GM12891 (cell line): ENCODE measurements around the gene CLIP3.

ENCODE experiments used
- DNase-seq: peaks from one replicate; pipeline ENCODE4 v3.0.0; 2011; ENCODE audit warnings: low spot score; ENCODE audit not compliant: insufficient read length
- FAIRE-seq: peaks from 2 replicates; lab custom pipeline; 2011; peaks lifted over from hg19 to GRCh38; lab: Jason Lieb, UNC
- PAX5 ChIP-seq: IDR thresholded peaks from 2 replicates; pipeline ENCODE4 v1.6.1; 2011; ENCODE audit warnings: low read length, moderate library complexity, mild to moderate bottlenecking; ENCODE audit not compliant: insufficient read depth, severe bottlenecking
- POLR2A ChIP-seq: IDR thresholded peaks from 2 replicates; pipeline ENCODE4 v1.6.1; 2011; ENCODE audit warnings: low read depth, low read length, control low read depth
- POLR2AphosphoS5 ChIP-seq: IDR thresholded peaks from 2 replicates; pipeline ENCODE4 v1.6.1; 2011; ENCODE audit warnings: low read depth, low read length, control low read depth
- POU2F2 ChIP-seq: IDR thresholded peaks from 2 replicates; pipeline ENCODE4 v1.6.1; 2011; ENCODE audit warnings: low read depth, mild to moderate bottlenecking, control low read depth, low read length, moderate library complexity
- SPI1 ChIP-seq: IDR thresholded peaks from 2 replicates; pipeline ENCODE4 v1.6.1; 2011; ENCODE audit warnings: low read depth, low read length, control low read depth
- TAF1 ChIP-seq: IDR thresholded peaks from 2 replicates; pipeline ENCODE4 v1.6.1; 2011; ENCODE audit warnings: low read depth, low read length, control low read depth

Gene CLIP3

DNA sequence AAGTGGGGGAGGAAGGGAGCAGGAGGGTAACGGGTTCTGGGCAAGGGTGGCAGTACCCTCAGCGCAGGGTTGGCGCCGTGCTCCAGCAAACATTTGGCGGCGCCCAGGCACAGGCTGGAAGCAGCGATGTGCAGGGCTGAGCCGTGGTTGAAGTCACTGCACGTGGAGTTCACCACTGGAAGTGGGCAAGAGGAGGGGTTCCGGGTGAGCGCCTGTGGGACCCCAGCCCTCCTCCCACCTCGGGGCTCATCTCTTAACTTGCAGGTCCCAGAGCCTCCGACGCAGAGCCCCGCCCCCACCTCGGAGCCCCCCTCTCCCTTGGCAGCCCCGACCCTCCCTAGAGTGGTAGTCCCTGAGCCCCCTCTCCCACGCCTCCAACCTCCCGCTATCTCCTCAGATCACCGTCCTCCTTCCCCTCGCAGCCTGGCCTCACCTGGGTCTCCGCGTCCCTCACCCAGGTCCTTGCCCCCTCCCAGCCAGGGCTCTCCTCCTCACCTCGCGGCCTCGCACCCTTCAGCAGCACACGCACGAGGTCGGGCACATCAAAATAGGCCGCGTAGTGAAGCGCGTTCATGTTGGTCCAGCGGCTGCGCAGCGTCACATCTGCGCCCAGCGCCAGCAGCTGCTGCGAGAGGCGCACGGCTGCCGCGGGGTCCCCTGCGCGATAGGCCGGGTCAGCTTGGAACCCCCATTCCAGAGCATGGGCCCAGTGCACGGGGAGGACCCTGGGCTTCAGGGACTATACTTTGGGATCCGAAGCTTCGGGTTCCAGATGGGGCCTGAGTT is 6.4 kb downstream of the CLIP3 start:
- DNase-seq, result no peak
- no peak for TF ChIP-seq POU2F2
- TF ChIP-seq POLR2A, result no peak
- TF ChIP-seq SPI1, result no peak
- TF ChIP-seq TAF1, result no peak
- no peak for TF ChIP-seq PAX5
- no peak for TF ChIP-seq POLR2AphosphoS5
- no peak for FAIRE-seq

DNA sequence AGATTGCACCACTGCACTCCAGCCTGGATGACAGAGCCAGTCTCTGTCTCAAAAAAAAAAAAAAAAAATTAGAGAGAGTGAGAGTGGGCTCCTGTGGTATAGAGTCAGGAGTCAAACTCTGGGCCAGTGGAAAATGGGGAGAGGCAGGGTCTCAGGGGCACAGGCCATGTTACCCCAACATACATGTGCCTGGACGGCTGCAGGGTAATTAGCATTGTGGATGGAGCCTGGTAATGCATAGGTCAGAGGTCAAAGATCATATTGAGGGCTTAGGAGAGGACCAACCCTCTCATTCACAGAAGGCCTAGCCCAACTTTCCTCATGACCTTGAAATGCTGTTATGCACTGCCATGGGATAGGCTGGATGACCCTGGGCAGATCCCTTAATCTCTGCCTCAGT is 7.1 kb downstream of the CLIP3 start:
- DNase-seq (no peak), FAIRE-seq (no peak)
- no peak for TF ChIP-seq PAX5
- no peak for TF ChIP-seq POLR2AphosphoS5

DNA sequence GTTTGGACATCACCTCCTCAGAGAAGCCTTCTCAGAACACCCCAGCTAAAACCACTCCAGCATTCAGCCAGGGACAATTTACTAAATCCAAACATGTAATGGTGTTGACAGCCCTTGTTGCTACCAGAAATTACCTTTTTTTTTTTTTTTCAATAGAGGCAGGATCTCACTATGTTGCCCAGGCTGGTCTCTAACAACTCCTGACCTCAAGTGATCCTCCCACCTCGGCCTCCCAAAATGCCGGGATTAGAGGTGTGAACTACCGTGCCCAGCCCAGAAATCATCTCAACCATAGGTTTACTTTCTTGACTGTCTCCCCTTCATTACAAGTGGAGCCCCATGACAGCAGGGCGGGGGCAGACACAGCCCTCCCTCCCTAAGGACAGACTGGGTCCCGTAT is 9.2 kb downstream of the CLIP3 start:
- TF ChIP-seq POLR2A (no peak), POLR2AphosphoS5 (no peak), TAF1 (no peak), SPI1 (no peak), POU2F2 (no peak), PAX5 (no peak)
- DNase-seq (no peak), FAIRE-seq (no peak)

DNA sequence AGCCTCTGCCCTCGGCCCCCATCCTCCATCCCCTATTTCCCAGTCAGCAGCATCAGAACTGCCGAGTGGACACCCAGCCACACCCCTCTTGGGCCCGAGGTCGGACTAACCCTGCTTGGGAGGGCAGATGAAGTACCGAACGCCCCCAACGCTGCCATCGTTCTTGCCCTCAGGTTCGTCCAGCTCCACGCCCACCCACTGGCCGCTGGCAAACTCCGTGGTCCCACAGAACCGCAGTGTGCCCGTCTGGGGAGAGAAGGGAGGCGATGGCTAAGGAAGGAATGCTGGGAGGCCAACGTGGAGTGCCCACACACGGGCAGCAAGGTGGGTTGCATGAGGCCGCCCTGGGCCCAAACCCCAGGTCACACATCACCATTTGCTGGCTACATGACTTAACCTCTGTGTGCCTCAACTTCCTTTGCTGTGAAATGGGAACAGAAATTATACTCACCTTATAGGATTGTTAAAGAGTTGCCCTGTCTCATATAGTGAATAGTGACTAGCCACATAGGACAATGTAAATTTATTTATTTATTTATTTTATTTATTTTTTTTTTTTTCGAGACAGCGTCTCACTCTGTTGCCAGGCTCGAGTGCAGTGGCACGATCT is 13.5 kb downstream of the CLIP3 start:
- FAIRE-seq, result no peak
- DNase-seq, result no peak
- no peak for TF ChIP-seq PAX5
- no peak for TF ChIP-seq SPI1
- TF ChIP-seq TAF1, result no peak
- TF ChIP-seq POU2F2, result no peak
- no peak for TF ChIP-seq POLR2AphosphoS5
- no peak for TF ChIP-seq POLR2A

DNA sequence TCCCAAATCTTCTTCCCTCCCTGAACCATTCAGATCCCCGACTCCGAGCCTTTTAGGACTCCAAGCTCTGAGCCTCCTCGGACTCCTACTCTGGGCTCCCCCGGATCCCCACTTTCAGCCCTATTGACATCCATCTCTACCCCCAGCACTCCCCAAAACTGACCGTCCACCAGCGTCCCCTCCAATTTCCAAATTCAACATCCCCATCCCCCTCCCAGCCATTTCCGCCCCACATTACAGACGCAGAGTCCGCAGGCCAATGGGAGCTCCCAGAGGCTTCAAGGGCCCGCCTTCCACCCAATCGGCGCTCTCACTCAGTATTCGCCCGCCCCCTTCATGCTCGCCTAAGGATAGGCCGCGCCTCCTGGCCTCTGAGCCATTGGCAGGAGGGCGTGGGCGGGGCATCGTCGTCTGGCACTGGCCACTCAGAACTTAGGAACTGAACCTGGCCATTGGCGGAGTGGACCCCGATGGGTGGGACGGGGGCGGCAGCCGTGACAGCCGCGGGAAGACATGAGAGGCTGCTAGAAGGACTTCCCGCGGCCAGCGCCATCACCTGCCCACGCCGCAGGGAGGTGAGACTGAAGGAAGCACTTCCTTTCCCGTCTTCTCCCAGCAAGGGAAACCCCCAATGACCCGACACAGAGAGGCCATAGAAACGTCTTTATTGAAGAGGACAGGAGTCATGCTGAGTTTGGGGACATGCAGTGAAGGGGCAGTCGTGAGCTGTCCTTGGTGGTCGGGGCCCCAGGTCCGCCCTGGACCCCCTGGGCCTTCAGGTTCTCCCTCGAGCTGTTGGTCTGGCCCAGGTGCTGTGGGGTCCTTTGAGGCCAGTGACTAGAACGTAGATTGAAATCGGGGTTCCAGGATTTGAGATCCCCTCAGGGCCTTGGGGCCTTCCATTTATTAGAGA is 18.4 kb downstream of the CLIP3 start, which contains the start of gene ALKBH6:
Gene ALKBH6 (minus strand): TSS at position 202 of the 913 bp plus-strand sequence. CDS start 816 bp downstream, outside the sequence.
- peak; percentile 99 for FAIRE-seq
- peak; percentile 98 for DNase-seq
- TF ChIP-seq POLR2AphosphoS5, result 0 out of 2 replicates have a peak, but pooled peaks have one; percentile 22
- TF ChIP-seq PAX5, result peak; percentile 91
- peak; percentile 46 for TF ChIP-seq SPI1
- no peak for TF ChIP-seq POU2F2
- peak; percentile 30; the same call in 1 of the 2 replicates for TF ChIP-seq TAF1
- no peak; the same call in 1 of the 2 replicates for TF ChIP-seq POLR2A

DNA sequence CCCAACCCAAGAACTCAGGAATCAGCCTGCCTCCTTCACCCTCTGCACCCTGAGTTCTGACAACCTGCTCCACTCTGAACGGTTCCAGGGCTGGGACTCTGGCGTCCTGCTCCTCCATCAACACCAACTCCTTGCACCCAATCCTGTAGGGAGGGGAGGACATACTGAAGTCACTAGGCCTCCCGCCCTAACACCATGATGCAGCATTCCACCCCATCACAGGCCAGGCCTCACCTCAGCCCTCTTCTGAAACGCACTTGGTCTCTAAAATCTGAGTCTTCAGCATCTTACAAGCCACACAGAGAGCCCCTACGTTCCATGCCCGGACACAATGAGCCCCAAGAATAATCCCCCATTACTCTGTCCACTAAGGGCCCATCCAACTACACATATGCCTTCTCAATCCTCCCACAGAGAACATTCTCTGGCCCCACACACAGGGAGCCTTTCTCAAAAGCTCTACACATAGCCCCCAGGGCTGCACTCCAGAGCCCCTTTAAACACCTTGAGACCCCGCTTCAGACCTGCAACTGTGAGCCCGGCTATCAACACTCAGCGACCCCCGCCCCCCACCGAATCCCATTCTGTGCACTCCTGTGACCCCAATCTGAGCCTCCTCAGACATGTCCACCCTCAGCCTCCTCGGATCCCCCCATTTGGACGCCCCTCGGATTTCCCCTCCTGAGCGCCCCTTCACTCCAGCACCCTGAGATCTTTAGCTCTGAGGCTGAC is 19.2 kb downstream of the CLIP3 start:
- TF ChIP-seq POU2F2 (peak; percentile 22; the same call in 1 of the 2 replicates), POLR2AphosphoS5 (no peak), TAF1 (0 out of 2 replicates have a peak, but pooled peaks have one; percentile 6), PAX5 (no peak), POLR2A (no peak), SPI1 (no peak)
- FAIRE-seq (peak; percentile 33), DNase-seq (no peak)

DNA sequence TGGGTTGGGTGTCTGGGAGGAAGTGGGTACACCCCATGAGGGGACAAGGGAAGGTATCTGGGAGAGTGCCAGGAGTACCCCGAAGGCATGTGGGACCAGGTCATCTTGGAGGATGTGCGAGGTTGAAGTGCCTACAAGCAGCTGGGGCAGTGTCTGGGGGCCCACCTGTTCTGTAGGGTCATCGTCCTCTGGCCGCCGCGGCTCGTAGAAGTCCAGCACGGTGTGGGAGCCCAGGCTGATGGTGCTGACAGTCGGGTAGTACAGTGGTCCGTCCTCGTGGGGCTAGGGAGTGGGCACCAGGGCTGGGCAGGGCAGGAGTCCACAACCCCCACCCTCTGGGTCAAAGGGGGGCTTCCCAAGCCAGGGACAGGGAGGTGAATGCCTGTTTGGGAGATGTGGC is 22.3 kb downstream of the CLIP3 start:
- TF ChIP-seq POLR2AphosphoS5 (no peak), TAF1 (no peak), POU2F2 (no peak), POLR2A (no peak), PAX5 (no peak), SPI1 (no peak)
- FAIRE-seq (no peak), DNase-seq (no peak)

DNA sequence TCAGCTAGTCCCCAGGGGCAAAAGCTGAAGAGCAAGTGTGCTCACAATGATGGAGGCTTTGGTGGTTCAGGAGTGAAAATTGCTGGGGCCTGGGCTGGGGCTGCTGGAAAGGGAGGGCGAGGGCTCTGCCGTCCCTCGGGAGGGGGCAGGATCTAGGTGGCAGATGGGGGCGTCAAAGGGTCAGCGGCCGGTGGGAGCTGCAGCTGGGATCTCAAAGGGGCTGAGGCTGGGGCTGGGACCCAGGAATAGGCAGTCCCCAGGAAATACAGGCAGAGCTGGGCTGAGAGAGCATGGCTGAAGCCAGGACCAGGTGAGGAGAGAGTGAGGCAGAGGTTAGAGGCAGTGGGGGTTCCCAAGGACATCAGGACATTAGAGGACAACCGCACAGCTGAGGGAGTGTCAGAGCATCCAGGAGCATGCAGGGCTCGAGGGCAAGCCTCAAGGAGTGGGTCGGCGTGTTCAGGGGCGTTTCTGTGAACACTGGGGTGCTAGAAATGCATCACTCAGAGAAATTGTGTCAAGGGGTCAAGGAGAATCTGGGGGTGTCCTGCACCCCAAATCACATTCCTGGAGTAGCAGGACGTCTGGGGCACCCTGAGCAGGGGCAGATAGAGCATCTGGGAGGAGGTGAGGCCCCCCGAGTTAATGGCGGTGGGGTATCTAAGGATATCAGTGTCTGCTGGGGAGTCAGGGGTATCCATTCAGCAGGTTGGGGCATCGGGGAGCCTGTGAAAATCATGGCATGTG is 22.9 kb downstream of the CLIP3 start:
- no peak for DNase-seq
- no peak for FAIRE-seq
- TF ChIP-seq SPI1, result no peak
- TF ChIP-seq POLR2A, result no peak
- no peak for TF ChIP-seq TAF1
- no peak for TF ChIP-seq PAX5
- no peak for TF ChIP-seq POU2F2
- no peak for TF ChIP-seq POLR2AphosphoS5
